WTC11 (cell line): ENCODE data around the gene NLGN1.

ENCODE experiments used
- ARID4B ChIP-seq: sonication (generic); formaldehyde crosslinking; IDR thresholded peaks from 2 replicates; pipeline ENCODE4 v1.8.0; 2023; ENCODE audit warnings: missing genetic modification reagents, mild to moderate bottlenecking, borderline replicate concordance
- ATF2 ChIP-seq: sonication (generic); formaldehyde crosslinking; IDR thresholded peaks from 2 replicates; pipeline ENCODE4 v1.8.1; 2022; ENCODE audit warnings: low read depth, missing genetic modification reagents, borderline replicate concordance
- CREB1 ChIP-seq: sonication (generic); formaldehyde crosslinking; IDR thresholded peaks from 2 replicates; pipeline ENCODE4 v1.8.0; 2023; ENCODE audit warnings: mild to moderate bottlenecking, missing genetic modification reagents
- CTCF ChIP-seq: fragments of 200-600 bp; IDR thresholded peaks from 2 replicates; pipeline ENCODE4 v1.8.0; 2022; ENCODE audit warnings: antibody characterized with exemption
- E2F4 ChIP-seq: sonication (generic); formaldehyde crosslinking; IDR thresholded peaks from 2 replicates; pipeline ENCODE4 v1.8.1; 2022; ENCODE audit warnings: low read depth, mild to moderate bottlenecking, moderate library complexity, missing genetic modification reagents, borderline replicate concordance
- E2F5 ChIP-seq: sonication (generic); formaldehyde crosslinking; IDR thresholded peaks from 2 replicates; pipeline ENCODE4 v1.8.1; 2022; ENCODE audit warnings: mild to moderate bottlenecking, moderate library complexity, missing genetic modification reagents
- FOXP1 ChIP-seq: sonication (generic); formaldehyde crosslinking; IDR thresholded peaks from 2 replicates; pipeline ENCODE4 v1.8.0; 2022; ENCODE audit warnings: missing genetic modification reagents, mild to moderate bottlenecking, moderate library complexity, borderline replicate concordance
- NR3C1 ChIP-seq: sonication (generic); formaldehyde crosslinking; conservative IDR thresholded peaks from 2 replicates; pipeline ENCODE4 v1.8.1; 2023; ENCODE audit warnings: low read depth, mild to moderate bottlenecking, missing genetic modification reagents
- SP1 ChIP-seq: sonication (generic); formaldehyde crosslinking; conservative IDR thresholded peaks from 2 replicates; pipeline ENCODE4 v1.8.1; 2022; ENCODE audit warnings: missing genetic modification reagents
- TEAD4 ChIP-seq: sonication (generic); formaldehyde crosslinking; IDR thresholded peaks from 2 replicates; pipeline ENCODE4 v1.8.0; 2022; ENCODE audit warnings: mild to moderate bottlenecking, missing genetic modification reagents
- ZNF138 ChIP-seq: sonication (generic); formaldehyde crosslinking; conservative IDR thresholded peaks from 2 replicates; pipeline ENCODE4 v1.8.1; 2022; ENCODE audit warnings: mild to moderate bottlenecking, moderate library complexity, missing genetic modification reagents

- TF ChIP-seq FOXP1 (CRISPR knock-in tag) (no peak), CTCF (no peak), CREB1 (CRISPR knock-in tag) (no peak), E2F4 (CRISPR knock-in tag) (no peak), TEAD4 (no peak), ATF2 (no peak), NR3C1 (CRISPR knock-in tag) (no peak), SP1 (CRISPR knock-in tag) (no peak), ARID4B (CRISPR knock-in tag) (no peak), E2F5 (no peak), ZNF138 (no peak)
These were observed 513.9 kb downstream of the NLGN1 start for GRCh38 chr3:173911446-173911845.
